Small intestine (tissue), 7 donors: ENCODE data around the gene ATP6V0A4. TPM values are rescaled to one million over a fixed set of nuclear protein-coding genes. Genes with fewer than 3 reads are reported as not detected.
"Not testable (repeated sequence)": the region's sequence is repeated elsewhere in the genome, so short reads cannot be mapped to it uniquely, and the experiment has no call there.

ENCODE experiments used
- DNase-seq, 2 donors: peaks; one replicate each; pipeline versions ENCODE4 v3.0.0 to v3.0.0-alpha.2; 2013
- FAIRE-seq: peaks from 2 replicates; lab custom pipeline; 2012; peaks lifted over from hg19 to GRCh38; lab: Jason Lieb, UNC
- H3K27ac ChIP-seq, 3 donors: one replicate each; pipeline ENCODE4 v1.5.1; 2013; ENCODE audit warnings: low read length in 2 of 3, mild to moderate bottlenecking in 2 of 3, control low read depth in 1 of 3, inconsistent platforms in 1 of 3, low read depth in 1 of 3, moderate library complexity in 1 of 3
- H3K27me3 ChIP-seq, 3 donors: one replicate each; pipeline ENCODE4 v1.6.1; 2013; ENCODE audit warnings: low read length in 3 of 3, inconsistent platforms in 1 of 3; ENCODE audit not compliant: control insufficient read depth in 3 of 3, insufficient read depth in 3 of 3
- H3K36me3 ChIP-seq, 3 donors: one replicate each; pipeline ENCODE4 v1.6.1; 2013; ENCODE audit warnings: low read length in 3 of 3, inconsistent platforms in 1 of 3, low read depth in 1 of 3, mild to moderate bottlenecking in 1 of 3, moderate library complexity in 1 of 3; ENCODE audit not compliant: control insufficient read depth in 3 of 3, insufficient read depth in 2 of 3
- H3K4me1 ChIP-seq, 3 donors: one replicate each; pipeline ENCODE4 v1.6.1; 2013; ENCODE audit warnings: low read length in 2 of 3, inconsistent platforms in 1 of 3, low read depth in 1 of 3, mild to moderate bottlenecking in 1 of 3, moderate library complexity in 1 of 3; ENCODE audit not compliant: control insufficient read depth in 3 of 3, insufficient read depth in 2 of 3
- H3K4me3 ChIP-seq, 3 donors: one replicate each; pipeline ENCODE4 v1.5.1; 2013; ENCODE audit warnings: low read length in 3 of 3, control low read depth in 1 of 3, inconsistent platforms in 1 of 3, low read depth in 1 of 3, mild to moderate bottlenecking in 1 of 3, moderate library complexity in 1 of 3
- H3K9me3 ChIP-seq, 2 donors: one replicate each; pipeline ENCODE4 v1.6.1; 2013; ENCODE audit warnings: low read depth in 1 of 2, low read length in 1 of 2; ENCODE audit not compliant: control insufficient read depth in 2 of 2, insufficient read depth in 1 of 2
- WGBS, 3 donors: extraction: QIAGEN DNeasy Blood & Tissue Kit; methylation state at CpG; one replicate each; pipeline ENCODE4 v1.1.7; 2013; 5-methylcytosine and 5-hydroxymethylcytosine counted together
- polyA plus RNA-seq, 4 donors: library from polyadenylated mRNA; stranded (reverse) in 3 of 4; unstranded in 1 of 4; fragments of 200-250 nt in 3 of 4; fragments of 120-200 nt in 1 of 4; gene quantifications; one replicate each; pipeline versions ENCODE4 v1.2.1 to v1.2.3, GENCODE V29; 2013
- donor health status: healthy with polysubstance abuse.
- donor health status: control.
- donor health status: control.
- donor health status: Bipolar disorder and iron deficiency.
- donor health status: healthy.

The ATP6V0A4 gene
- polyA plus RNA-seq, 4 donors = 0.06 TPM; not detected in 3

- Histone ChIP-seq H3K27me3 (no peaks in the 10 kb centered on the region), H3K4me3 (no peak overlapping the region), H3K27ac (no peak overlapping the region), H3K4me1 (no peaks in the 10 kb centered on the region), H3K36me3 (no peaks in the 10 kb centered on the region), H3K9me3 (no peaks in the 10 kb centered on the region)
- FAIRE-seq = no peak
- no peak for DNase-seq
- 80 to 88% (median 83%) methylated on average over 1 of the region's 1 CpG for WGBS, 3 donors
These were observed 18.7 kb upstream of the ATP6V0A4 start for GRCh38 chr7:138816650-138817049.

DNA sequence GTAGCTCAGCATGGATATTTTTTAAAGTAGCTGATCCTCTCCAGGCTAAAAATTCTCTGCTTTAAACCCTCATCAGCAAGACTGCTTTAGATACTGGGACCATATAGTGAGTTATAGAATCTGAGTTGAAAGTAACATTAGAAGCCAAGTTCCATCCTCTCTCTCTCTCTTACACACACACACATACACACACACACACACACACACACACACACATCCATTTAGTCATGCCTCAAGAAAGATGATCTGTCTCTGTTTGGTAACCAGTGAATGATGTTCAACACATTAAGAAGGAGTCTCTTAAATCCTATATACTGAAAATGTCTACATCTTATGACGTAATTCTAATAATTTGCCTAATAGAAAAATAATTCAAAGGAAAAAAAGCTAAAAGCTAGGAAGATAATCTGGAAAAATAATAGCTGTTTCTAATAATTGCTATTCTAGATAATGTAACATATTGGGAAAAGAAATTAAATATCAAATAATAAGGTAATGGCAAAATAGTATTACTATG, 16.9 kb upstream of the ATP6V0A4 start:
- H3K4me3 ChIP-seq = no peak overlapping the region
- H3K9me3 ChIP-seq = no peaks in the 10 kb centered on the region
- H3K4me1 ChIP-seq = no peaks in the 10 kb centered on the region
- no peaks in the 10 kb centered on the region for H3K27me3 ChIP-seq
- no peak overlapping the region for H3K27ac ChIP-seq
- H3K36me3 ChIP-seq = no peaks in the 10 kb centered on the region
- FAIRE-seq = no peak
- DNase-seq = no peak
- WGBS, 3 donors = 78 to 93% (median 90%) methylated on average over 1 of the region's 1 CpG

DNA sequence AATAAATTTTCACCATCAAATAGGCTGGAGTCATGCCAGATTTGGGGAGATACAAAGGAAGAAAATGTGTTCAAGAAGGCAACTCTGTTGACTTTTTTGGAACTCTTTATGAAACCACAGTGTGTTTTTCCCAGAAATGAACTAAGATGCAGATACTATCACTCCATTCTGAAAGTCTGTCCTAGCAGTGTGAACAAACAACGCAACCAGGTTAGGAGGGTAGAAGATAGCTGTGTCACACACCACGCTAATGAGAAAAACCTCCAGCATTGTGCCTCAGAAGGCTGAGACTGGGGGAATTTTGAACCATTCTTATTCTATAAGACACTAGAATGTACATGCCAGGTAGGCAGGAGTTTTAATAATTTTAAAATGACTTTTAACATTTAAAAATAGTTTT, 15.9 kb upstream of the ATP6V0A4 start:
- DNase-seq (no peak), FAIRE-seq (no peak)
- H3K27ac ChIP-seq = no peak overlapping the region
- H3K27me3 ChIP-seq = no peaks in the 10 kb centered on the region
- no peaks in the 10 kb centered on the region for H3K9me3 ChIP-seq
- no peak overlapping the region for H3K4me3 ChIP-seq
- H3K36me3 ChIP-seq = no peaks in the 10 kb centered on the region
- 64 to 92% (median 76%) methylated on average over 2 of the region's 2 CpGs for WGBS, 3 donors
- H3K4me1 ChIP-seq = no peaks in the 10 kb centered on the region

DNA sequence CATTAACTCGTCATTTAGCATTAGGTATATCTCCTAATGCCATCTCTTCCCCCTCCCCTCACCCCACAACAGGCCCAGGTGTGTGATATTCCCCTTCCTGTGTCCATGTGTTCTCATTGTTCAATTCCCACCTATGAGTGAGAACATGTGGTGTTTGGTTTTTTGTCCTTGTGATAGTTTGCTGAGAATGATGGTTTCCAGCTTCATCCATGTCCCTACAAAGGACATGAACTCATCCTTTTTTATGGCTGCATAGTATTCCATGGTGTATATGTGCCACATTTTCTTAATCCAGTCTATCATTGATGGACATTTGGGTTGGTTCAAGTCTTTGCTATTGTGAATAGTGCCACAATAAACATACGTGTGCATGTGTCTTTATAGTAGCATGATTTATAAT, 13.3 kb upstream of the ATP6V0A4 start:
- DNase-seq, H3K4me3 ChIP-seq, H3K4me1 ChIP-seq, H3K9me3 ChIP-seq, H3K27me3 ChIP-seq, FAIRE-seq, H3K36me3 ChIP-seq, H3K27ac ChIP-seq: not testable (repeated sequence)
- 80 to 95% (median 87%) methylated on average over 1 to 2 of the region's 2 CpGs for whole genome bisulfite sequencing, 3 donors

- WGBS, 3 donors = 78 to 85% (median 80%) methylated on average over 4 of the region's 4 CpGs
- FAIRE-seq (no peak), DNase-seq (no peak)
- Histone ChIP-seq H3K36me3 (no peaks in the 10 kb centered on the region), H3K27ac (no peak overlapping the region), H3K27me3 (no peaks in the 10 kb centered on the region), H3K9me3 (peaks cover 0 to 3% of the 10 kb centered on the region in 2 donors), H3K4me3 (no peak overlapping the region), H3K4me1 (no peaks in the 10 kb centered on the region)
These were observed 11.3 kb upstream of the ATP6V0A4 start for GRCh38 chr7:138809346-138809745.

DNA sequence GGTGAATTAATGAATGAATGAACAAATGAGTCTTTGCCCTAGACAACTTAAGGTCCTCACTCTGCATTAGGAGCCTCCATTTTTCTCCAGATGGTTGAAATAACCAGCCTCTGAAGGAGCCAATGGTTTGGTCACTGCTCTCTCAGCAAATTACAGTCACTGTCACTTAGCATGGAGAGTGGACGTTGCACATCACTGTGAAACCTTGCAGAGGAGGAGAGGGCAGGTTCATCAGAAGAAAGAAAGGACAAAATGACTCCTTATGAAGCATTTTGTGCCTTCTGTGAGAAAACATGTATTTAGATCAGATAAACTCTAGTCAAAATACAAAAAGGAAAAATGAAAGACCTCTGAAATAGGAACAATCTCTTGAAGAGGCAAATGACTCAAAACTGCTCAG, 6.6 kb upstream of the ATP6V0A4 start:
- peaks cover 0 to 5% (median 0%) of the 10 kb centered on the region in 3 donors for H3K4me1 ChIP-seq
- peaks cover 0 to 3% of the 10 kb centered on the region in 2 donors for H3K9me3 ChIP-seq
- FAIRE-seq = no peak
- H3K4me3 ChIP-seq = no peak overlapping the region
- no peak overlapping the region for H3K27ac ChIP-seq
- 63 to 84% (median 81%) methylated on average over 1 of the region's 1 CpG for WGBS, 3 donors
- no peak for DNase-seq
- peaks cover 0 to 2% (median 0%) of the 10 kb centered on the region in 3 donors for H3K27me3 ChIP-seq
- H3K36me3 ChIP-seq = no peaks in the 10 kb centered on the region

GRCh38 chr7:138802706-138803105, 4.7 kb upstream of the ATP6V0A4 start:
- 94 to 97% (median 94%) methylated on average over 18 of the region's 18 CpGs for WGBS, 3 donors
- H3K36me3 ChIP-seq = no peaks in the 10 kb centered on the region
- peaks cover 0 to 5% (median 0%) of the 10 kb centered on the region in 3 donors for H3K4me1 ChIP-seq
- no peak for DNase-seq
- peaks cover 0 to 2% (median 0%) of the 10 kb centered on the region in 3 donors for H3K27me3 ChIP-seq
- H3K9me3 ChIP-seq = peaks cover 0 to 1% of the 10 kb centered on the region in 2 donors
- FAIRE-seq = no peak
- no peak overlapping the region for H3K4me3 ChIP-seq
- no peak overlapping the region for H3K27ac ChIP-seq

GRCh38 chr7:138801256-138801655, 3.3 kb upstream of the ATP6V0A4 start:
- 89 to 97% (median 95%) methylated on average over 3 of the region's 3 CpGs for WGBS, 3 donors
- H3K36me3 ChIP-seq = no peaks in the 10 kb centered on the region
- peaks cover 0 to 2% (median 0%) of the 10 kb centered on the region in 3 donors for H3K27me3 ChIP-seq
- DNase-seq = peak in 1 of 2 donors; percentile 21
- H3K9me3 ChIP-seq = no peaks in the 10 kb centered on the region
- FAIRE-seq = no peak
- H3K4me3 ChIP-seq = no peak overlapping the region
- H3K4me1 ChIP-seq = peaks cover 0 to 5% (median 0%) of the 10 kb centered on the region in 3 donors
- no peak overlapping the region for H3K27ac ChIP-seq
